Measurements from ENCODE around the gene SRGAP3.

SRGAP3 gene

GRCh38 chr3:9118222-9118621, 131.2 kb downstream of the SRGAP3 start:
- H4K20me1 ChIP-seq (ENCODE audit: insufficient read depth, low read length): no peaks in the 10 kb centered on the region
- H3F3A ChIP-seq (ENCODE audit: insufficient read depth, low read length): no peaks in the 10 kb centered on the region
- no peak for TF ChIP-seq CTCF (IDR thresholded peaks at IDR 0.05; ENCODE audit: low read length)
- no peak for TF ChIP-seq EZH2 (IDR thresholded peaks at IDR 0.05; ENCODE audit: borderline replicate concordance, low read length)
- H3K4me3 ChIP-seq (ENCODE audit: low read depth, low read length, poor library complexity, severe bottlenecking): no peak overlapping the region
- H2AFZ ChIP-seq (ENCODE audit: low read length): no peak overlapping the region
- H3K9me3 ChIP-seq (ENCODE audit: low read length): no peaks in the 10 kb centered on the region
- H3K79me2 ChIP-seq (ENCODE audit: insufficient read depth, low read length): no peaks in the 10 kb centered on the region
- no peaks in the 10 kb centered on the region for H3K9me2 ChIP-seq (ENCODE audit: low read depth, low read length)
- H3K27ac ChIP-seq (ENCODE audit: low read depth, low read length, poor library complexity, severe bottlenecking): no peak overlapping the region
- H3K4me2 ChIP-seq (ENCODE audit: low read length): no peak overlapping the region
- H3K4me1 ChIP-seq (ENCODE audit: insufficient read depth, low read length, severe bottlenecking): no peaks in the 10 kb centered on the region
- H3K9ac ChIP-seq (ENCODE audit: low read length): no peak overlapping the region
- peaks cover 2% of the 10 kb centered on the region; the same call in 1 of the 2 replicates for H3K27me3 ChIP-seq (ENCODE audit: insufficient read depth, low read length)
- H3K36me3 ChIP-seq (ENCODE audit: insufficient read depth, low read length): no peaks in the 10 kb centered on the region

GRCh38 chr3:9117220-9117619, 132.2 kb downstream of the SRGAP3 start:
- H3K4me2 ChIP-seq (ENCODE audit: low read length): no peak overlapping the region
- no peaks in the 10 kb centered on the region for H3K36me3 ChIP-seq (ENCODE audit: insufficient read depth, low read length)
- no peak overlapping the region for H2AFZ ChIP-seq (ENCODE audit: low read length)
- H4K20me1 ChIP-seq (ENCODE audit: insufficient read depth, low read length): no peaks in the 10 kb centered on the region
- peaks cover 4% of the 10 kb centered on the region; the same call in 1 of the 2 replicates for H3K27me3 ChIP-seq (ENCODE audit: insufficient read depth, low read length)
- no peak overlapping the region for H3K9ac ChIP-seq (ENCODE audit: low read length)
- H3K9me2 ChIP-seq (ENCODE audit: low read depth, low read length): no peaks in the 10 kb centered on the region
- H3K4me3 ChIP-seq (ENCODE audit: low read depth, low read length, poor library complexity, severe bottlenecking): no peak overlapping the region
- H3K27ac ChIP-seq (ENCODE audit: low read depth, low read length, poor library complexity, severe bottlenecking): no peak overlapping the region
- H3K4me1 ChIP-seq (ENCODE audit: insufficient read depth, low read length, severe bottlenecking): no peaks in the 10 kb centered on the region
- H3F3A ChIP-seq (ENCODE audit: insufficient read depth, low read length): no peaks in the 10 kb centered on the region
- no peak for TF ChIP-seq EZH2 (IDR thresholded peaks at IDR 0.05; ENCODE audit: borderline replicate concordance, low read length)
- no peak for TF ChIP-seq CTCF (IDR thresholded peaks at IDR 0.05; ENCODE audit: low read length)
- H3K79me2 ChIP-seq (ENCODE audit: insufficient read depth, low read length): no peaks in the 10 kb centered on the region
- no peaks in the 10 kb centered on the region for H3K9me3 ChIP-seq (ENCODE audit: low read length)

- H3K9ac ChIP-seq (ENCODE audit: low read length): no peak overlapping the region
- no peak overlapping the region for H3K4me2 ChIP-seq (ENCODE audit: low read length)
- H3K79me2 ChIP-seq (ENCODE audit: insufficient read depth, low read length): no peaks in the 10 kb centered on the region
- TF ChIP-seq EZH2 (IDR thresholded peaks at IDR 0.05; ENCODE audit: borderline replicate concordance, low read length): no peak
- TF ChIP-seq CTCF (IDR thresholded peaks at IDR 0.05; ENCODE audit: low read length): no peak
- H3K4me3 ChIP-seq (ENCODE audit: low read depth, low read length, poor library complexity, severe bottlenecking): no peak overlapping the region
- no peaks in the 10 kb centered on the region for H3K9me3 ChIP-seq (ENCODE audit: low read length)
- H3F3A ChIP-seq (ENCODE audit: insufficient read depth, low read length): no peaks in the 10 kb centered on the region
- H3K4me1 ChIP-seq (ENCODE audit: insufficient read depth, low read length, severe bottlenecking): no peaks in the 10 kb centered on the region
- H3K36me3 ChIP-seq (ENCODE audit: insufficient read depth, low read length): no peaks in the 10 kb centered on the region
- no peaks in the 10 kb centered on the region for H4K20me1 ChIP-seq (ENCODE audit: insufficient read depth, low read length)
- no peaks in the 10 kb centered on the region for H3K9me2 ChIP-seq (ENCODE audit: low read depth, low read length)
- no peak overlapping the region for H2AFZ ChIP-seq (ENCODE audit: low read length)
- peaks cover 4% of the 10 kb centered on the region; the same call in 1 of the 2 replicates for H3K27me3 ChIP-seq (ENCODE audit: insufficient read depth, low read length)
- H3K27ac ChIP-seq (ENCODE audit: low read depth, low read length, poor library complexity, severe bottlenecking): no peak overlapping the region
Measured at GRCh38 chr3:9116336-9116735, 133.1 kb downstream of the SRGAP3 start.
